NCI-H146 treated with DMSO at 0.1 percent for 48 hours (cell line): ENCODE measurements around the gene GNAI3.

ENCODE experiments used
- DNase-seq: peaks from one replicate; lab custom pipeline; 2025; ENCODE audit not compliant: unreplicated experiment; lab: John Stamatoyannopoulos, UW

Gene GNAI3

DNA sequence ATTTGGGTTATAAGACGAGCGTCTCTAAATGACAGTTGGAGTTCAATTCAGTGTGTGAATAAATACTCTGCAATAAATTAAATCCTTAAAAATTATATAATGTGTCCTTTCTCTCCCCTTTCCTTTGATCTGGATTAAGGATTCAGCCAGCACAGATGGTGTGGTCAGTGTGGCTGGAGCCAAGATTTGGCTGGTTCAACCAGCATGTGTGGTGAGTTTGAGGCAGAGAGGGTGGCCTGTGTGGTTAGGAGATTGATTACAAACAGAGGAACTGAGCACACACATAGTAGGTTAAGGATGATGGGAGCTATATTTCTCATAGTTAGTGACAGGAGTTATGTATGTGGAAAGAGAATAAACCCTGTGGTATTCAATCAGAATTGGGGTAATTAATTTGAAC is 24.7 kb upstream of the GNAI3 start:
- no peak for DNase-seq

DNA sequence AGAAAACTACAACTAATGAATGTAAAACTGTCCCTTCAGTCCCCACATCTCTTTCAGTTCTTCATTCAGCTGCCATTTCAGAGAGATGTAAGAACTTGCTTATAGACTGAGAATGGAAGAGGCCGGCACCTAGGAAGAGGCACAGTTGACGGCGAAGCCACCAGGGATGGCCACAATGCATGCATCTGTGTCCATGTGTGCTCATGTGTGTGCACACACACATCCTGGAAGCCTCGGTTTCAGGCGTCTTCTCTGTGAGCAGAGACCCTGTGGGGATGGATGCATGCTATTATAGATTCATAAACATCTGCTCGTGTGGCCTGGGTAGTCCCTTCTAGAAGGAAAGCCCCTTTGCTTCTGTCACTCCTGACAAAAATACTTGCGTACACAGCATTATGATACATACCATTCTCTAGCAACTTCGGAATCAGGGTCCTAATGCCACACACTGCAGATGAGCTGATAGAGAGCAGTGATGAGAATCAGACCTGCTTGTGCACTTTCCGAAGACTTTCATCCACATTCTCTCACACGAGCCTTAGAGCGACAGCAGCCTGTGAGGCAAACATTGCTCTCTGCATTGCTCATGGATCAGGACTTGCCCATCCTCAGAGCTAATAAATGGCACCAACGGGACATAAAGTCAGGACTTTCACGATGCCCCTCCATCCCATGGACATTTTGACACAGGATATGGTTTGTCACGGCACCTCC is 21.2 kb upstream of the GNAI3 start:
- DNase-seq = no peak

DNA sequence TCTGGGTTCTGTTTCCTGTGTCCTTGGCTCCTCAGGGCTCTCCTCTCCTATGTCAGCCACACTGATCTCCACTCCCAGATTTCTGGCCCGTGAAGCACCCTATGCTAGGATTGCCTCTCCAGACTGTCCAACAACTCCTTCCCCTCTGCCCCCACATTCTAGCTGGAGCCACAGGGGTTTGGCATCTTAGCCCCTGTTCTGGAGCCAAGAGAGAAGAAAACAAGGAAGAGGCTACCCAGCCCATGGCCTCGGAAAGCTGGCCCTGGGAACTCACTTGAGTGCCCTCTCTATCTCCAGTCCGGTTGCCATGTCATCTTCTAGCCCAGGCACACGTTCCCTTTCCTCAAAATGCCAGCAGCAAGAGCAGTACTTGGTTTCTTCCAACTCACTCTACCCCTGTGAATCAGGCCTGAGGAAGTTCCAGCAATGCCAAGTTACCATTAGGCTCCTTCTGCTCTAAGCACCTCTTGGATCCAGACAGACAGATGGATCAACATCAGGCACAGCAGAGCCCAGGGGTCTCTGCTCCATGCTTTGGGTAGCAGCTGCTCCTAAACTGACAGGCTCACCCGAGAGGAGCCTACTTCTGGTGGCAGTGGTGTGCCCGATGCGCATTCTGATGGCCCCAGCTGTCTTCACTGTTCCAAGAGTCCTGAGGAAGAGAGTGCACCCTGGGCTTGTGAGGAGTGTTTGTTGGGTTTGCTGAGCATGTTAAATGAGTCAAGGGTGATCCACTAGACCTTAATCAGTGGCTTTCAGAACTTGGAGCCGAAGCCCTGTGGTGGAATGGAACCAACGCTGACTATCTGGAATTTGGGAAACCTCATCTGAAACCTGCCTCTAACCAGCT is 20.3 kb upstream of the GNAI3 start:
- DNase-seq = no peak

DNA sequence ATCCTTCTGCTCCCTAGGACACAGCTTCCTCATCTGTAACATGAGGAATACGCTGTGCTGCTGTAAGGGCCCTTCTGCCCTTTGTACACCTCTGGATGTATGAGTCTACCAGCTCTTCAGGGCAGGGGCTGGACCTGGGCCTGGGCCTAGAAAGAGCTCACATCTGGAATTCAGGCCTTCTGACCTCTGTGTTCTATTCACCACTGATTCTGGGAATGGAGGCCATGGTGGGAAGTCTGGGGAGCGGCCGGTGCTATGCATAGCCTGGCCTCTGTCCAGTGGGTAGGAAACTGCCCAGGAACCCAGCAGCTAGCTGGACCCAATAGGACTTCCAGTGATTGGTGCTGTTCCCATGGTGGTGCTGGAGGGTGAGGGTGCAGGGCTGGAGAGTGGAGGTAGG is 19.7 kb upstream of the GNAI3 start:
- DNase-seq = no peak

DNA sequence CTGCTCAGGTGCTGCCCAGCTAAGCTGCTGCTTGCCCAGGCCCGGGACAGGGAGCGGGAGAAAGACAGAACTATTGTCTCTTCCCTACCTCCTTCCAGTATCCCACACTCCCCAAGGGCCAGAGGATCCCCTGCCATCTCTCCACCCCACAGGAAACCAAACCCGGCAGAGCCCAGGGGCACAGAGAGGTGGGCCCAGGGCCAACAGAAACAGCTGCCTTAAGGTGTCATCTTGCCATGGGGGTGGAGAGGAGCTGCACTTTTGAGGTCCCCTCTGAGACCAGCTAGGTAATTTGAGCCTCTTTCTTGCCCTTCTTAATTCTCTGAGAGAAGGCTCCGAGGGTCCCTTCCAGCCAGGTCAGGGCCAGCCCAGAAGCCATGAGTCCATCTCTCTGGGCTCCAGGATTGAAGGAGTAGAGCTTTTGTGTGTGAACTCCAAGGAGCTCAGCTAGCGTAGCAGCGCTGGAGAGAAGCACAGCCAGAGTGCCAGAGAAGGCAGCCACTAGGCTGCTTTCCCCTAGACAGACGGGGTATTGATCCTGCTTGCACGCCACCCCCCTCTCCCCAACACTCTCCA is 18.4 kb upstream of the GNAI3 start:
- DNase-seq = no peak

DNA sequence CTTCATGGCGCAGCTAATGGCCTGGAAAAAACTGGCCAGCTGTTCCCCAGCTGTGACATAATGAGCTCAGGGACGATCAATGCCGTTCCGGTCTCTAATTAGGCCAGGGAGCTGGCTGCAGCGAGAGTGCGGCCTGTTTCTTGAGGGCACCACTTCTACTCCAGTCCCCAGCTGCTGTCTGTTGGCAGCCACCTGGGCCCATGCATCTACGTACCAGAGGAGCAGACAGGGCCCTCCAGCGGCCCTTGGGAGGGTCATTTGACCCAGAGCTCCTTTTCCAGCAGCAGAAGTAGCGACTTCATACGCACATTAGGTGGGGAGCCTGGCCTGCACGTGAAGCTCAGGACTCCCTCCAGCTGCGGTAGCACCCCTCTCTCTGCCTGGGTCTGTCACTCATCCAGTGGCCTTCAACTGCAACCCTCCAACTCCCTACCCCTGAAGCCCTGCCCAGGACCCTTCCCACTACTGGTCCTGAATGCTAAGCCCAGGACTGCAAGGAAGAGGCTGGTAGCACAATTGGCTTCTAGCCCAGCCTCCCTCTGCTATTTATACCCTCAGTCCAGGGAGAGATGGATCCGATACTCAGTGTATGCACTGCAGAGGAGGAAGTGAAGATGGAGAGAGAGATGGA is 17.8 kb upstream of the GNAI3 start:
- DNase-seq = no peak

DNA sequence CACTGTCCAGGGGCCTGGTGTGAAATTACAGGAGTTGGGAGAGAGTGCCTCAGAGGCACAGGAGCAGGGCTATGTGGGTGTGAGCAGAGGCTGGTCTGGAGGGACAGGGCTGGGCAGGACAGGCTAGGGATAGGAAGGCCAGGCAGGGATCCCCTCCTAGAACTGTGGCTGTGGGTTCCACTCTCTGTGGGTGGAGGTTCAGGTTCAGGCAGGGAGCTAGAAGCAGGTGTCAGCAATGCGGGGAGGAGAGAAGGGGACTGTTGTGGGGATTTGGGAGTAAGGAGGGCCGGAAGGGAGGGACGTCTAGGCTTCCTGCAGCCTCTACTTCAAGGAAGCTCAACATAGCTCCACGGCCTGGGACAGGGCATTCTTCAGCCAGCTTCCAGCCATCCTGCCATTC is 17.0 kb upstream of the GNAI3 start:
- no peak for DNase-seq

DNA sequence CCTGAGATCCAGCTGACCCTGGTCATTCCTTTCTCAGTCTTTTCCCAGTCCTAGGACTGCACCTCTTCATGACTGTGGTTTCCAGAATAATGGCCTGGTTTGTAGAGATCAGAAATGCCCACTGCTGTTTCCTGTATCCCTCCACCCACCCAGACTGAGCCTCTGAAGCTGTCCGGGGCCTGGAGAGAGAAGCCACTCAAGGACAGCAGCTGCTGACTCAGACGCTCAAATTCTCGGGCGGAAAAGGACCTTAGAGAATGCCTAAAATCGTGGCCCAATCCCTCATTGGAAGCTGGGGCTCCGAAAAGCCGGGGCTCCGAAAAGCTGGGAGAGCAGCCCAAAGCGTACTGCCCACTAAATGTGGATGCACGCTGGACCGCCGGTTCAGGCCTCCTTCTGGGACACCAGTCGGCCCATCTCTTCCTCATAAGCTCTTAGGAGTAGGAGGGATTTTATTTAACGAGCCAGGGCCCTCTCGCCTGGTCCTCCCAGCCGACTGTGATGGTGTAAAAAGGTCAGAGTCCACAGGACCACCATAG is 16.5 kb upstream of the GNAI3 start:
- DNase-seq = no peak

DNA sequence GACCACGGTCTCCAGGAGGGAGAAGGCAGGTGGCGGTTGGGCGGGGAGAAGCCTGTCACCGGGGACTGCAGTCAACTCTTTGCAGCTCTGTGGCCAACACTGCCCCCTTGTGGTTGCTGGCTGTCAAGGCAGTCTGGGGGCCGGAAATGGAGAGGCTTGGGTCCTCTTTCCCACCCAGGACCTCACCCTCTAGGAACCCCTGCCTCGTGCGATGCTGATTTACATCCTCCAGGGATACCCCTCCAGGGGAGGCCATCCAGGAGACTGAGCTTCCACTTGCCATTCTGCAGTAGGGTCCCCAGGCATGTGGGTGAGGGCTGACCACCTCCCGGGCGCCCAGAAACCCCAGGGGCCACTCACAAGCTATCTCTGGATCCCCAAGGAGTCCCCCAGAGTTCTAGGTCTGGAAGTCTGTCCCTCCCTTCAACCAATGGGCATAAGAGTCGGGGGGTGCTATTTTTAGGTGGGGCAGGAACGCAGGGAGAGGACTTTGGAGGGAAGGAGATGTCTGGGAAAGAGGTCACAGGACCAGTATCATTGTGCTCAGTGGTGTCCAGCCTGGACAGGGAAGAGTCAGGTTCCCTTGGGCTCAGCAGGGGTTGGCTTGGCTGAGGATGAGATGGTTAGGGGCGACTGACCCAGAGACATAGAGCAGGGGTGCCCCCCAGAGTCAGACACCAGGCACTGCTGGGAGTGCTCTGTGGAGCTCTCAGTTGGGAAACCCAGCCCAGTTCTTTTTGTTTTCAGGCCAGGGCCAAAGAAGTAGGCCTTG is 15.9 kb upstream of the GNAI3 start:
- peak; percentile 57 for DNase-seq

DNA sequence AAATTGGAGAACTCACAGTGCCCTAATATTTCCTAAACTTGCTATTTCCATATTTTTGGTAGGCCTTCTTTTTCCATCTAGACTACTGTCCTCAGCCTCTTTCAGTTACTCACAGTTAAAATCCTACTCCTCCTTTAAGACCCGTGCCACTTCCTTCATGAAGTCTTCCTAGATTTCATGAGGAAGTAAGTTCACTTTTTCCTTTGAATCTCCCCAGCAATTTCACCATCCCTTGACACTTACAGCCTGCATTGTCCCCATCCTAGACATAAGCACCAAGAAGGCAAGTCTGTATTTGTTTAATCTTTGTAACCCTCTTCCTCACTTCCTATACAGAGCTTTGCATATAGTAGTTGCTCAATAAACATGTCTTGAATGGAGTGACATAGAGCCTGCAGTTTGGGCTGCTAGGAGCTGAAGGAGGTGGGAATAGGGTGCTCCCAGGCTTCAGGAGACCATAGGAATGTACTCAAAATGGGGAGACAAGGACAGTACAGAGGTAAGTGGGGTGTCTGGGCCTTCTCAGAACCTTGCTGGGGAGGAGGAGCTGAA is 14.0 kb upstream of the GNAI3 start:
- DNase-seq = no peak

DNA sequence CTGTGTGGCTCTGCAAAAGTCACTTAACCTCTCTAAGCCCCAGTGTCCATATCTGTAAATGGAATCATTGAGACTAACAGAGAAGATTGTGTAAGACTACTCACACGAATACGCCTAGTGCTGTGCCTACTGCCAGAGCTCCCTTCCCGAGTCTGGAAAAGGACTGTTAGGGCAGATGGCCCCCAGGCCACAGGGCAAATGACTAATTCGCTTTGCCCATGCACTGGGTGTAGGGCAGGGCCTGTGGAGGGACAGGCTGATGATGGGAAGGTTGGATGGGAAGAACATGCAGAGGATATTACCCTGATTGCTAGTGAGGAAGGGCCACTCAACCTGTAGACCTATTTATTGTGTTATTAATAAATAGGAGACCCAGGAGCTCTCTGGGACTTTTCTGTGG is 12.9 kb upstream of the GNAI3 start:
- no peak for DNase-seq

DNA sequence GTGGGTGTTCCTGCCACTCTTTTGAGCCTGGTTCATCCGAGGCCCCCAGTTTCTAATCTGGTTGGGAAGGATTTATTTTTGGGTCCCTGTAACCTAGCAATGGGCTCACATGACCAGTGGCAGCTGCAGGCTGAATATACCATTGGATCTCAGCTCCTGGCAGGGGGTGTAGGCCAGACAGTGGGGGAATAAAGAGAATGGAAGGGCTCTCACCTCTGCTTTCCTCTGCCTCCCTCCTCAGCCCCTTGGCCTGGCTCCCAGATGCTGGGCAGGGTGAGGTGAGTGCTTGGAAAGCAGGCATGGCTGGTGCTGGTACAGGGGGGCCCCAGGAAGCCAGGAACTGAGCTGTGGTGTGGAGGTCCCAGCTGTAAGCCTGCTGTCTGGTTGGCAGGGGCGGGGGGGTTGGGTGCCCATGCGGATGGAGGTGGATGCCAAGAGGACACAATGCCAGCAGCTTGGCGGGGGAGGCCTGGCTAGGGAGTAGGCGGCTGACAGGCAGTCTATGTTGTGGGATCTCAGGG is 12.4 kb upstream of the GNAI3 start:
- DNase-seq = no peak

DNA sequence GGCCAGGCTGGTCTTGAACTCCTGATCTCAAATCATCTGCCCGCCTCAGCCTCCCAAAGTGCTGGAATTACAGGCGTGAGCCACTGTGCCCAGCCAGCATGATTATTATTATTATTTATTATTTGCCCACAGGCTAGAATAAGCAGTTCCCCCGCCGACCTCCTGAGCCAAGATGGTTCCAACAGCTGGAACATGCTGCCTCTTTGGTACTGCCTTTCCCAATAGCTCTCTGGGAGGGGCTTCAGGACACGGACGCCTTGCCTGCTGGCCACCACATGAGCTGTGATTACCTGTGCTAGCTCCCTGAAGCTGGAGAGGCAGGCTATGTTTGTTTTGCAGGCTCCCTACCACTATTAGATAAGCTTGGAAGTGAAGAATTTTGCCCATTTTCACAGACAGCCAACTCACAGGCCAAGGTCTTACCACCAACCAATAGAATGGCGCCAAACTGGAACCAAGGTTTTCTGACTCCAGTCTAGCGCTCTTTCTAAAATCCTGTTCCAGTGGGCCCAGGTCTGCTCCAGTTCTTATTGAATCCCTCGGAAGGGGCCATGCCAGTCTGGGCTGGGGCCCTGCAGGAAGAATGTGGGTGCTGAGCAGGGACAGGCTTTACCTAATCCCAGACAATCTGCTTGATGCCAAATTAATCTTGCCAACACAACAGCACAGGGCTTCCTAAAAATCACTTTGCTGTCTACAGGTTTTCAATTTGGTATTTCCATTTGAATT is 10.8 kb upstream of the GNAI3 start:
- no peak for DNase-seq

DNA sequence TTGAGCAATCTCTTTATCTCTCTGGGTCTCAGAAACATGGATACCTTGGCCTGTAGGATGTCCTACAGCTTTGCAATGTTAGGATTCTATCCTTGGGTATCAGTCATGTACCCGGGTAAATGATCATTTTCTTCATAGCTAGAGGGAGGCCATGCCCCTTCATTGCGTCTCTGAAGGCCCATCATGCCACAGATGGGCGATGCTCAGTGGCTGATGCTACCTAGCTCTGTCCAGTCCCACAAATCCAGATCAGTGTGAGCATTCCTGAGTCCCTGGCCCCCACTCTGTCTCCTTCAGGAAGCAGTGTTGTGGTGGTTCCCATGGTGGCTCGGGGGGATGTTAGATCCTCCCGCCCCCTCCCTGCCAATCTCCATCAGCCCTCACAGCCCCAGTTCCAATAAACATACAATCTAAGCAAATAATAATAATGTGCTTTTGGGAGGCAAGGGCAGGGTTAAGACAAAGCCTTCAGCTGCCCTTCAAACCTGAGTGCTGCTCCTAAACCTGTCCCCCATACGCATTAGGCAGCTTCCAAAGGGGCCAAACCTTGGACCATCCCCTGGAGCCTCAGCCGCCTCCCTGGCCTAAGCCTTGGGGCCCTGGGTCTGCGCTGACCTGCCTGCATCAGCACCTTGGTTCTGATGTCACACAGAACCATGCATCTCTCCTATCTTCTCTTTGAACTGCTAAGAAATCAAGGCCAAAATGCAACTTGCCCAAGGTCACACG is 9.4 kb upstream of the GNAI3 start:
- no peak for DNase-seq

DNA sequence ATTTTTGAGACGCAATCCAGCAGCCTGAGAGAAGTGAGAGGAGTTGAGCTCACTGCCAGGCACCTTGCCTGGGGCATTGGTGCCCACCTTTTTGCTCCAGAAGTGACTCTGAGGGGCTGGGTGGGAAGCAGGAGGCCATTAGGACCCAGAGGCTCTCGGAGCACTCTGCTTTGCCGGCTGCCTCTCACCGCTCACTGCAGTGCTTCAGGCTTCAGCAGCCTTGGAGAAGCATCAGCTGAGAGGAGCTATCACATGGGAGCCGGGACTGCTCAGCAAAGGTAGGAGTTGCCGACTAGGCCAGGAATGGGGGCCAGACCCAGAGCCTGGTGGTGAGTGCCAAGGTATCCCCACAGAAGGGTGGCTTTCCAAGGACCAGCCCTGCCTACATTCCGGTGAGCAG is 8.7 kb upstream of the GNAI3 start, which contains the start of gene GPR61:
Gene GPR61 (plus strand): TSS at position 197 of the 400 bp plus-strand sequence. CDS start 3,151 bp downstream, outside the sequence.
- no peak for DNase-seq

DNA sequence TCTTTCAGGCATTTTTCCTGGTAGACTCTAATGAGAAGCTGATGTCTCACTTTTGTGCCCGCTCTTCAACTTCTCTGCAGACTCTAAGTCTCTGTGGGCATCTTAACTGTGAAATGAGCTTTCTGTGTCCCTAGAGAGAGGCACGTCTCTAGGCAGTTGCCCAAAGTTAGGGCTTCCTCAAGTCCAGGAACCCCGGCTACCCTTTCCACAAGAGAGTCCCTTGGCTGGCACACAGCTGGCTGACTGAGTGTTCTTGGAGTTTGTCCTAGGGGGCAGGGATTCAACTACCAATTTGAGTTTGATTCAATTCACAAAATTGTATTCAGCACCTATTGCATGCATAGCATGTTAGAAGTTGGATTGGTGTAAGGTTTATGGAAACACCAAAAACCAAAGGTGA is 7.3 kb upstream of the GNAI3 start:
- no peak for DNase-seq

DNA sequence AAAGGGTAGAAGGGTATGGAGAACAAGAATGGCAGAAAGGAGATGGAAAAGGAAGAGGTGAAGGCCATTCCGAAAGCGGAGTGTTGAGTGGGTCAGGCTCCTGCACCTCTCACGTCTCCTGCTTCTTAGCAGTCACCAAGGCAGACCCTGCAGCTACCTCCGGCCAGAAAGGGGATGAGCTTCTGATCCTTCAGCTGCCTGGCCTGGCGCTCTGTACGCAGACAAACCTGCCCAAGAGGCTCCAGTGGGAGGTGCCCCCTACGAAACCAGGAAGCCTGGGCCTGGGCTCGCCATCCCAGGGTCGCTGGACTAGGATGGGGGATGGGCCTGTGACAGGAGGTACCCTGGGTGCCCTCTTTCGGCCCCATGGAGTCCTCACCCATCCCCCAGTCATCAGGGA is 5.8 kb upstream of the GNAI3 start:
- DNase-seq = no peak

DNA sequence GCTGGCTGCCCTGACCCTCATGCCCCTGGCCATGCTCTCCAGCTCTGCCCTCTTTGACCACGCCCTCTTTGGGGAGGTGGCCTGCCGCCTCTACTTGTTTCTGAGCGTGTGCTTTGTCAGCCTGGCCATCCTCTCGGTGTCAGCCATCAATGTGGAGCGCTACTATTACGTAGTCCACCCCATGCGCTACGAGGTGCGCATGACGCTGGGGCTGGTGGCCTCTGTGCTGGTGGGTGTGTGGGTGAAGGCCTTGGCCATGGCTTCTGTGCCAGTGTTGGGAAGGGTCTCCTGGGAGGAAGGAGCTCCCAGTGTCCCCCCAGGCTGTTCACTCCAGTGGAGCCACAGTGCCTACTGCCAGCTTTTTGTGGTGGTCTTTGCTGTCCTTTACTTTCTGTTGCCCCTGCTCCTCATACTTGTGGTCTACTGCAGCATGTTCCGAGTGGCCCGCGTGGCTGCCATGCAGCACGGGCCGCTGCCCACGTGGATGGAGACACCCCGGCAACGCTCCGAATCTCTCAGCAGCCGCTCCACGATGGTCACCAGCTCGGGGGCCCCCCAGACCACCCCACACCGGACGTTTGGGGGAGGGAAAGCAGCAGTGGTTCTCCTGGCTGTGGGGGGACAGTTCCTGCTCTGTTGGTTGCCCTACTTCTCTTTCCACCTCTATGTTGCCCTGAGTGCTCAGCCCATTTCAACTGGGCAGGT is 5.0 kb upstream of the GNAI3 start:
- DNase-seq = no peak
